A549 (cell line): ENCODE measurements around the gene KDELR1. TPM values are rescaled to one million over a fixed set of nuclear protein-coding genes. Genes with fewer than 3 reads are reported as not detected.

Experiments
- ATAC-seq, 2 experiments: fragments of 200-7000 bp in 1 of 2; fragments of >200 bp in 1 of 2; cut with Nextera tagmentation in 1 of 2; cut with Tn5 transposase in 1 of 2; 3 replicates each; pipeline versions ENCODE4 v1.8.0 to v1.9.1; 2018 to 2020; ENCODE audit warnings: mild to moderate bottlenecking in 1 of 2, moderate library complexity in 1 of 2
- CTCF ChIA-PET: fragments of 300-600 bp; sonication (Branson Sonifier 250); formaldehyde crosslinking; extraction: SDS; loops from one replicate; lab custom pipeline; 2021; ENCODE audit warnings: antibody characterized with exemption, inconsistent platforms; lab: Yijun Ruan, JAX
- POLR2A ChIA-PET: fragments of 350-600 bp; formaldehyde crosslinking; extraction: SDS; loops from one replicate; lab custom pipeline; 2021; ENCODE audit warnings: antibody characterized with exemption, inconsistent platforms; lab: Yijun Ruan, JAX
- DNase-seq, 2 experiments: peaks; one replicate each; pipeline versions ENCODE4 v3.0.0 to v3.0.0-alpha.2; 2011 to 2016; ENCODE audit warnings: low read depth in 1 of 2, low spot score in 1 of 2
- FAIRE-seq: peaks from 2 replicates; lab custom pipeline; 2011; peaks lifted over from hg19 to GRCh38; lab: Jason Lieb, UNC
- H3K27ac ChIP-seq, 2 experiments: fragments of >200 bp; sonication (Bioruptor Twin); formaldehyde crosslinking; 3 replicates each; pipeline ENCODE4 v1.5.1; 2016 to 2017
- H3K4me1 ChIP-seq: fragments of >200 bp; sonication (Bioruptor Twin); formaldehyde crosslinking; 3 replicates; pipeline ENCODE4 v1.6.1; 2016
- H3K4me2 ChIP-seq: fragments of >200 bp; sonication (Bioruptor Twin); formaldehyde crosslinking; 3 replicates; pipeline ENCODE4 v1.6.1; 2016
- H3K4me3 ChIP-seq: fragments of >200 bp; sonication (Bioruptor Twin); formaldehyde crosslinking; 3 replicates; pipeline ENCODE4 v1.5.1; 2016
- H3K9me3 ChIP-seq: fragments of >200 bp; sonication (Bioruptor Twin); formaldehyde crosslinking; 3 replicates; pipeline ENCODE4 v1.6.1; 2016
- CBX8 ChIP-seq: fragments of 200-600 bp; sonication (generic); IDR thresholded peaks from 2 replicates; pipeline ENCODE4 v1.6.1; 2016
- CEBPB ChIP-seq, 2 experiments: fragments of >200 bp in 1 of 2; sonication (Bioruptor Twin) in 1 of 2; formaldehyde crosslinking in 1 of 2; IDR thresholded peaks; 2 replicates each; pipeline ENCODE4 v1.6.1; 2012 to 2016
- CHD2 ChIP-seq: fragments of 150-350 bp; IDR thresholded peaks from 2 replicates; pipeline ENCODE4 v1.6.1; 2014; ENCODE audit warnings: low read length; ENCODE audit not compliant: partially characterized antibody
- EHF ChIP-seq: fragments of 250-450 bp; sonication (Bioruptor Pico); IDR thresholded peaks from 2 replicates; pipeline ENCODE4 v1.5.0; 2020; ENCODE audit warnings: mild to moderate bottlenecking
- ESRRA ChIP-seq: fragments of 150-350 bp; IDR thresholded peaks from 2 replicates; pipeline ENCODE4 v1.6.1; 2014; ENCODE audit warnings: mild to moderate bottlenecking, low read length, borderline replicate concordance
- FOSB ChIP-seq: fragments of 250-450 bp; sonication (Bioruptor Pico); IDR thresholded peaks from 2 replicates; pipeline ENCODE4 v1.5.0; 2020; ENCODE audit warnings: mild to moderate bottlenecking, moderate library complexity
- HOXB5 ChIP-seq: fragments of 250-450 bp; sonication (Bioruptor Pico); IDR thresholded peaks from 2 replicates; pipeline ENCODE4 v1.5.0; 2020; ENCODE audit warnings: mild to moderate bottlenecking, moderate library complexity
- JUN ChIP-seq, 2 experiments: fragments of >200 bp; sonication (Bioruptor Twin); formaldehyde crosslinking; IDR thresholded peaks; 2 replicates in 1 of 2; 3 replicates in 1 of 2; pipeline ENCODE4 v1.6.1; 2016 to 2017
- JUNB ChIP-seq: fragments of >200 bp; sonication (Bioruptor Twin); formaldehyde crosslinking; IDR thresholded peaks from 2 replicates; pipeline ENCODE4 v1.6.1; 2016
- MAFK ChIP-seq: fragments of 450-650 bp; IDR thresholded peaks from 2 replicates; pipeline ENCODE4 v1.6.1; 2014; ENCODE audit not compliant: partially characterized antibody
- MAZ ChIP-seq: fragments of 150-350 bp; IDR thresholded peaks from 2 replicates; pipeline ENCODE4 v1.6.1; 2014; ENCODE audit warnings: antibody characterized with exemption, low read depth, low read length, borderline replicate concordance
- MYC ChIP-seq: IDR thresholded peaks from 2 replicates; pipeline ENCODE4 v1.6.1; 2012; ENCODE audit warnings: mild to moderate bottlenecking, inconsistent platforms, low read length, improper control_type of control experiment, borderline replicate concordance
- NFE2L2 ChIP-seq: fragments of 150-350 bp; conservative IDR thresholded peaks from 2 replicates; pipeline ENCODE4 v1.6.1; 2014; ENCODE audit warnings: low read length
- NPAS2 ChIP-seq: fragments of 250-450 bp; sonication (Bioruptor Pico); IDR thresholded peaks from 2 replicates; pipeline ENCODE4 v1.8.0; 2022; ENCODE audit warnings: mild to moderate bottlenecking, moderate library complexity, borderline replicate concordance
- NR3C1 ChIP-seq: fragments of >200 bp; sonication (Bioruptor Twin); formaldehyde crosslinking; IDR thresholded peaks from 3 replicates; pipeline ENCODE4 v1.6.1; 2017
- POLR2A ChIP-seq: IDR thresholded peaks from 2 replicates; pipeline ENCODE4 v1.6.1; 2012; ENCODE audit warnings: mild to moderate bottlenecking, low read length
- POLR2AphosphoS2 ChIP-seq: conservative IDR thresholded peaks from 2 replicates; pipeline ENCODE4 v1.6.1; 2012; ENCODE audit warnings: low read length, improper control_type of control experiment, inconsistent platforms
- RCOR1 ChIP-seq: fragments of 150-350 bp; IDR thresholded peaks from 2 replicates; pipeline ENCODE4 v1.6.1; 2014; ENCODE audit warnings: antibody characterized with exemption, low read length, low read depth
- TFCP2L1 ChIP-seq: fragments of 250-450 bp; sonication (Bioruptor Pico); IDR thresholded peaks from 2 replicates; pipeline ENCODE4 v1.5.0; 2021; ENCODE audit warnings: mild to moderate bottlenecking
- TP53 ChIP-seq: fragments of 250-450 bp; sonication (Bioruptor Pico); IDR thresholded peaks from 2 replicates; pipeline ENCODE4 v1.5.0; 2021; ENCODE audit warnings: mild to moderate bottlenecking, moderate library complexity
- ZC3H11A ChIP-seq: fragments of 450-650 bp; IDR thresholded peaks from 2 replicates; pipeline ENCODE4 v1.6.1; 2014; ENCODE audit warnings: antibody characterized with exemption, mild to moderate bottlenecking
- ZFP36 ChIP-seq: fragments of 450-650 bp; IDR thresholded peaks from 2 replicates; pipeline ENCODE4 v1.6.1; 2014; ENCODE audit warnings: borderline replicate concordance; ENCODE audit not compliant: partially characterized antibody
- ZNF302 ChIP-seq: fragments of 250-450 bp; sonication (Bioruptor Pico); IDR thresholded peaks from 2 replicates; pipeline ENCODE4 v1.9.0; 2021; ENCODE audit warnings: inconsistent platforms, mild to moderate bottlenecking, moderate library complexity
- WGBS: methylation state at CpG from one replicate; pipeline ENCODE4 v1.1.6; 2017; ENCODE audit errors: missing lambda C conversion rate; 5-methylcytosine and 5-hydroxymethylcytosine counted together
- polyA plus RNA-seq, 4 experiments: library from polyadenylated mRNA; depleted of rRNA in 3 of 4; stranded (reverse); fragments of >200 nt; fragmentation: RNase III in 1 of 4; extraction: RNeasy Plus Mini Kit Qiagen cat#74134 plus additional on column Dnase treatment in 1 of 4; gene quantifications; 2 replicates in 3 of 4; 3 replicates in 1 of 4; pipeline ENCODE4 v1.2.3, GENCODE V29; 2011 to 2017
- TF ChIP-seq, protein P1 (sequence below): fragments of 250-450 bp; sonication (Bioruptor Pico); IDR thresholded peaks from 2 replicates; pipeline ENCODE4 v1.5.0; 2021; ENCODE audit warnings: mild to moderate bottlenecking, moderate library complexity, borderline replicate concordance
- TF ChIP-seq, protein P2 (sequence below): IDR thresholded peaks from 2 replicates; pipeline ENCODE4 v1.6.1; 2012
- TF ChIP-seq, protein P3 (sequence below): fragments of 250-450 bp; sonication (Bioruptor Pico); IDR thresholded peaks from 2 replicates; pipeline ENCODE4 v1.5.0; 2020; ENCODE audit warnings: low read depth, mild to moderate bottlenecking, moderate library complexity
- TF ChIP-seq, protein P4 (sequence below): fragments of >200 bp; sonication (Bioruptor Twin); formaldehyde crosslinking; IDR thresholded peaks from 2 replicates; pipeline ENCODE4 v1.6.1; 2016

Gene KDELR1
- polyA plus RNA-seq, 2 of the 4 experiments (the other 2 are of a cell fraction), result 200 to 302 TPM

DNA sequence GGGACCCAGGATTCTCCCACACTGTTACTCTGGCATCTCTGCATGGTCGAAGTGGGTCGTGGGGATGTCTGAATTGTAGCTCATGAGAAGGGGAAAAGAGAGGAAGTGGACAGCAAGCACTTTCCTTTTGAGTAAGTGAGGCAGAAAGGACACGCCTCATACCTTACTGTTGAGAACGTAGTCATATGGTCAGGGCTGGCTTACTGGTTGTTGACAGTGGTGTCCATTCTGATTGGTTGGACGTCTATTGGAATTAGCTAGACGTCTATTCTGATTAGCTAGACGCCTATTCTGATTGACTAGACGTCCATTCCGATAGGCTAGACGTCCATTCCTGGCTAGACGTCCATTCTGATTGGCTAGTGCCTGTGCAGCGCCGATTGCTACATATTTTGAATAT lies 14.5 kb upstream of the KDELR1 start:
- ChIA-PET POLR2A (no interaction called here), CTCF (interaction anchor here (0.7 to 8.2 kb wide), 7 partner anchors 8 to 178 kb away, joined by 3 to 41 read pairs (median 3); partner anchors contain the start of gene KDELR1)
- FAIRE-seq (no peak), DNase-seq (peak in 1 of 2 experiments; percentile 67), ATAC-seq (peak in 1 of 2 experiments; percentile 27; a peak in 3 of 6 replicates)
- no peaks in the 10 kb centered on the region for H3K9me3 ChIP-seq
- no peaks in the 10 kb centered on the region for H3K4me1 ChIP-seq
- no peak overlapping the region for H3K4me3 ChIP-seq
- H3K4me2 ChIP-seq, result no peak overlapping the region
- WGBS, result 80% methylated on average over 13 of the region's 13 CpGs
- no peak for TF ChIP-seq HOXB5 (CRISPR knock-in tag)
- no peak for TF ChIP-seq MAZ
- no peak for TF ChIP-seq NR3C1
- 0 out of 4 replicates have a peak, but pooled peaks of 1 of the 2 experiments have one; percentile 3 for TF ChIP-seq CEBPB (IDR thresholded peaks at IDR 0.05)
- no peak for TF ChIP-seq POLR2A
- H3K27ac ChIP-seq, result no peak overlapping the region

GRCh38 chr19:48405010-48405659 lies 13.8 kb upstream of the KDELR1 start:
- Histone ChIP-seq H3K4me3 (no peak overlapping the region), H3K27ac (no peak overlapping the region), H3K4me1 (peaks cover 6% of the 10 kb centered on the region), H3K9me3 (no peaks in the 10 kb centered on the region), H3K4me2 (no peak overlapping the region)
- no peak for ATAC-seq
- CTCF ChIA-PET, result interaction anchor here (0.5 to 8.2 kb wide), 6 partner anchors 9 to 179 kb away, joined by 3 to 41 read pairs (median 4); partner anchors contain the start of gene KDELR1
- no peak for TF ChIP-seq NFE2L2
- no peak for TF ChIP-seq POLR2AphosphoS2
- no peak for TF ChIP-seq TP53 (CRISPR knock-in tag)
- TF ChIP-seq TFCP2L1 (CRISPR knock-in tag), result no peak
- TF ChIP-seq CEBPB (IDR thresholded peaks at IDR 0.05), result no peak
- no peak for TF ChIP-seq NR3C1
- TF ChIP-seq NPAS2, result no peak
- TF ChIP-seq, protein P1, sequence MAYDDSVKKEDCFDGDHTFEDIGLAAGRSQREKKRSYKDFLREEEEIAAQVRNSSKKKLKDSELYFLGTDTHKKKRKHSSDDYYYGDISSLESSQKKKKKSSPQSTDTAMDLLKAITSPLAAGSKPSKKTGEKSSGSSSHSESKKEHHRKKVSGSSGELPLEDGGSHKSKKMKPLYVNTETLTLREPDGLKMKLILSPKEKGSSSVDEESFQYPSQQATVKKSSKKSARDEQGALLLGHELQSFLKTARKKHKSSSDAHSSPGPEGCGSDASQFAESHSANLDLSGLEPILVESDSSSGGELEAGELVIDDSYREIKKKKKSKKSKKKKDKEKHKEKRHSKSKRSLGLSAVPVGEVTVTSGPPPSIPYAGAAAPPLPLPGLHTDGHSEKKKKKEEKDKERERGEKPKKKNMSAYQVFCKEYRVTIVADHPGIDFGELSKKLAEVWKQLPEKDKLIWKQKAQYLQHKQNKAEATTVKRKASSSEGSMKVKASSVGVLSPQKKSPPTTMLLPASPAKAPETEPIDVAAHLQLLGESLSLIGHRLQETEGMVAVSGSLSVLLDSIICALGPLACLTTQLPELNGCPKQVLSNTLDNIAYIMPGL (CRISPR knock-in tag), result no peak
- no peak for TF ChIP-seq FOSB (CRISPR knock-in tag)
- TF ChIP-seq, protein P2, sequence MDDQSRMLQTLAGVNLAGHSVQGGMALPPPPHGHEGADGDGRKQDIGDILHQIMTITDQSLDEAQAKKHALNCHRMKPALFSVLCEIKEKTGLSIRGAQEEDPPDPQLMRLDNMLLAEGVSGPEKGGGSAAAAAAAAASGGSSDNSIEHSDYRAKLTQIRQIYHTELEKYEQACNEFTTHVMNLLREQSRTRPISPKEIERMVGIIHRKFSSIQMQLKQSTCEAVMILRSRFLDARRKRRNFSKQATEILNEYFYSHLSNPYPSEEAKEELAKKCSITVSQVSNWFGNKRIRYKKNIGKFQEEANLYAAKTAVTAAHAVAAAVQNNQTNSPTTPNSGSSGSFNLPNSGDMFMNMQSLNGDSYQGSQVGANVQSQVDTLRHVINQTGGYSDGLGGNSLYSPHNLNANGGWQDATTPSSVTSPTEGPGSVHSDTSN, result no peak
- TF ChIP-seq ESRRA, result no peak
- TF ChIP-seq JUN (IDR thresholded peaks at IDR 0.05), result no peak
- TF ChIP-seq EHF, result no peak
- TF ChIP-seq ZNF302, result no peak
- no peak for TF ChIP-seq ZFP36
- TF ChIP-seq MAZ, result no peak
- DNase-seq, result no peak
- POLR2A ChIA-PET, result no interaction called here
- WGBS, result 94% methylated on average over 25 of the region's 27 CpGs
- no peak for FAIRE-seq

DNA sequence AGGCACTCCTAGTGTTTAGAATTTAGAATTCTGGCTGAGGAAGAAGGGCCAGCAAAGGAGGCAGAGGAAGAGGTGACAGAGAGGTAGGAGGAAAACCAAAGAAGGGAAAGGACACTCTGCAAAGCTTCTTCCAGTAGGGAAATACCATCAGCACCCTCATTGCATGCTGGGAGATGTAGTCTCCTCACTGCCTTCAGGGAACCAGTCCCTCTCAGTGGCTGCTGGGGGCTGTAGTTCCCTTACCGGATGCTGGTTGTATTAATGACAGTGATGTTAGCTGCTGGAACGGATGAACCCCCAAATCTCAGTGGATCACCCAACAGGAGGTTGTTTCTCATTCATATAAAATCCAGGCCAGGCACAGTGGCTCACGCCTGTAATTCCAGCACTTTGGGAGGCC lies 12.3 kb upstream of the KDELR1 start:
- DNase-seq (peak in 1 of 2 experiments; percentile 78), FAIRE-seq (no peak), ATAC-seq (peak; percentile 47 to 50; a peak in 5 of 6 replicates)
- no peak overlapping the region for H3K4me2 ChIP-seq
- TF ChIP-seq FOSB (CRISPR knock-in tag), result no peak
- no peak for TF ChIP-seq RCOR1
- TF ChIP-seq, protein P3, sequence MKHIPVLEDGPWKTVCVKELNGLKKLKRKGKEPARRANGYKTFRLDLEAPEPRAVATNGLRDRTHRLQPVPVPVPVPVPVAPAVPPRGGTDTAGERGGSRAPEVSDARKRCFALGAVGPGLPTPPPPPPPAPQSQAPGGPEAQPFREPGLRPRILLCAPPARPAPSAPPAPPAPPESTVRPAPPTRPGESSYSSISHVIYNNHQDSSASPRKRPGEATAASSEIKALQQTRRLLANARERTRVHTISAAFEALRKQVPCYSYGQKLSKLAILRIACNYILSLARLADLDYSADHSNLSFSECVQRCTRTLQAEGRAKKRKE (CRISPR knock-in tag), result no peak
- TF ChIP-seq CHD2, result no peak
- TF ChIP-seq MAFK, result no peak
- TF ChIP-seq CBX8, result no peak
- TF ChIP-seq ZC3H11A, result no peak
- TF ChIP-seq JUNB, result no peak
- TF ChIP-seq, protein P4, sequence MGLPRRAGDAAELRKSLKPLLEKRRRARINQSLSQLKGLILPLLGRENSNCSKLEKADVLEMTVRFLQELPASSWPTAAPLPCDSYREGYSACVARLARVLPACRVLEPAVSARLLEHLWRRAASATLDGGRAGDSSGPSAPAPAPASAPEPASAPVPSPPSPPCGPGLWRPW, result no peak
- TF ChIP-seq, protein P1 (CRISPR knock-in tag), result no peak
- TF ChIP-seq MYC, result no peak
- H3K27ac ChIP-seq, result no peak overlapping the region
- 69% methylated on average over 3 of the region's 3 CpGs for WGBS
- H3K4me1 ChIP-seq, result peaks cover 16% of the 10 kb centered on the region
- no peak overlapping the region for H3K4me3 ChIP-seq
- no peaks in the 10 kb centered on the region for H3K9me3 ChIP-seq
- ChIA-PET CTCF (interaction anchor here (0.6 to 8.2 kb wide), 8 partner anchors 10 to 181 kb away, joined by 3 to 41 read pairs (median 5); partner anchors contain the start of genes GRIN2D and KDELR1), POLR2A (interaction anchor here (0.6 to 0.8 kb wide), 3 partner anchors 12 to 70 kb away, joined by 3 to 4 read pairs (median 4); partner anchors contain the start of gene KDELR1)
